HG03378 (cell line): ENCODE data around the gene ABHD17C.

Experiments used
- ATAC-seq: cut with Tn5 transposase; IDR thresholded peaks from one replicate; pipeline ENCODE4 v1.9.1; 2021; ENCODE audit warnings: mild to moderate bottlenecking, moderate library complexity; ENCODE audit not compliant: unreplicated experiment

ABHD17C gene

GRCh38 chr15:80689294-80689693 lies 5.8 kb upstream of the ABHD17C start:
- no peak for ATAC-seq

DNA sequence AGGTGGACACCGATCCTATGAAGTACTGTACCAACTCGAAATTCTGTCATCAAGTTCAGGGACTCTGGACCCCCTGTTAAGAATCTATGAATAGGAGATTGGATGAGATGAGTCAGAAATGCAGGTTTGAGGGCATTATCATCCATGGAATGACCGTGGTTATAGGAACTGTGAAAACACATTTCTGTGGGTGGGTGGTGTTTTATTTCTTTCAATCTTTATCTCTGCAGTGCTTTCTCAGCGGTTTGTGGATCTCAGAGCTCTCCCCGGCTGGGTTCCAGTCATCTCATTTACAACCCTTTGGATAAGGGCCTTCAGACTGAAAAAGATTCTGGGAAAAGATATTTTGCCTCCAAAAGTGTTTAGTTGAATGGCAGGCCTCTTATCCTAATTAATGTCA lies 5.4 kb upstream of the ABHD17C start:
- no peak for ATAC-seq

DNA sequence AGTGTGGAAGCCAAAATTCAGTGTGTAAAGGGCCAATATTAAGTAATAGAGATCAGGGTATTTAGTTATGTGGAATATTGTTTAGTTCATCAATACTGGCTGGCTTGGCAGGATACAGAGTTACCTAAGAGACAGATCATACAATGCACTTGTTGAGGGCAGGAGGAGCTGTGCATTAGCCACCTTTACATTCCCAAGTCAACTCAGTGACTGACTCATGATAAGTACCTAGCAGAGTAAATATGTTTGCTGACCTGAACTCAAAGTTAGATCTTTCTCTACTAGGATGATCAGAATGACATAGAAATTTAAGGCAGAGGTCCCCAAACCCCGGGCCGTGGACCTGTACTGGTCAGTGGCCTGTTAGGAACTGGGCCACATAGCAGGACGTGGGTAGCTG lies 3.5 kb upstream of the ABHD17C start:
- ATAC-seq: no peak

- no peak for ATAC-seq
Observed at GRCh38 chr15:80693682-80694610, 1.2 kb upstream of the ABHD17C start.

GRCh38 chr15:80694611-80695098 lies 455 bp upstream of the ABHD17C start:
- ATAC-seq: no peak

DNA sequence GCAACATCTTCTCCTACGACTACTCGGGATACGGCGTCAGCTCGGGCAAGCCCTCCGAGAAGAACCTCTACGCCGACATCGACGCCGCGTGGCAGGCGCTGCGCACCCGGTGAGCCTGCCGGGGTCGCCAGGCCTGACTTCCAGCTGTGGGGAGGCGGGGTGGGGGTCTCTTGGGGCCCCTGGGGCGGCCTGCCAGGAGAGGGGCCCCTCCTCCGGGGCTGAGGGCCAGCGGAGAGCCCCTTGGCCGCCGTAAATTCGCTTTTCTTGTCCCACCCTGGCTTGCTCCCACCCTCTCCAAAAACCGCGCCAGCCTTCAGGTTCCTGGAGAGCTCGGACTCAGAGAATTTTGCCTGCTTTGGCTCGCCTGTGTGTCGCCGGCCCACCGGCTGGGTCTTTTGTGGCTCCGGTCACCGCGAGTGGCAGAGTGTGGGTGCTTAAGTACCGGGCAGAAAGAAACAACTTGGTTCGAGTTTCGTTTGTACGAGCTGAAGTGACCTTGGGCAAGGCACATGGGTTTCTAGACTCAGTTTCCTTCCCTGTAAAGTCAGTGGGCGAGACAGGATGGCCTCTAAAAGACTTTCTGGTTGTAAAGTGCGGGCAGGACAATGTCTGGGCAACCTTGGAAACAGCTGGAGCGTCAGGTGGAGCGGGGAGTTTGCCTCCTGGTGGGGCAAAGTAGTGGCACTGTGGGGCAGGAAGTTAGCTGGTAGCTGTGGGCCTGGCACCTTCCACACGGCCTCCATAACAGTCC lies 976 bp downstream of the ABHD17C start:
- no peak for ATAC-seq

DNA sequence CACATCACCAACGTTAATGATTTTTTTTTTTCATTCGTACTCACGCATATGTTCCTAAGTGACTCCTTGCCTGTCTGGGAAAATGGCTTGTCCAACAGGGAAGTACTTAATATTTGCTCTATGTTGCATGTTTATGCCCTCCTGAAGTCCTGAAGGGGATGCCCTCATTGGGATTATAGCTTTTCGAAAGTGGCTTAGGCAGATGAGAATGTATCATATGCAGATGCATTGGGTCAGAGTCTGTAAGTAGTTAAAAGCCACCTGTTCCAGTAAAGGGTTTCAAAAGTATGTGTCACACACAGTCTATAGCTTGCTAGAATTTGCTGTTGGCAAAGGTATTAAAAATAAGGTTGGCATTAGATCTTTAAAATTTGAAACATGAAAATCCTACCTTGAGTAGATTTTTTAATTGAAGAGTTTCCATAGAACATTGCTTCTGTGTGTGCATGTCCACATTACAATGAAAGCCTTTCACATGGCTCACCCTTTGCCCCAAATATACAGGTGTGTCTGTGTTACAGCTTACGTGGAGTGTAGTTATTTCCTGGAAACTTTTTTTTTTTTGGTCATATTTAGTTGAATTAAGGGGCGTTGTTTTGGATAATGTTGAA lies 2.1 kb downstream of the ABHD17C start:
- ATAC-seq: no peak

GRCh38 chr15:80698676-80699075 lies 3.6 kb downstream of the ABHD17C start:
- ATAC-seq: no peak

- no peak for ATAC-seq
Observed at GRCh38 chr15:80699981-80700380, 4.9 kb downstream of the ABHD17C start.

DNA sequence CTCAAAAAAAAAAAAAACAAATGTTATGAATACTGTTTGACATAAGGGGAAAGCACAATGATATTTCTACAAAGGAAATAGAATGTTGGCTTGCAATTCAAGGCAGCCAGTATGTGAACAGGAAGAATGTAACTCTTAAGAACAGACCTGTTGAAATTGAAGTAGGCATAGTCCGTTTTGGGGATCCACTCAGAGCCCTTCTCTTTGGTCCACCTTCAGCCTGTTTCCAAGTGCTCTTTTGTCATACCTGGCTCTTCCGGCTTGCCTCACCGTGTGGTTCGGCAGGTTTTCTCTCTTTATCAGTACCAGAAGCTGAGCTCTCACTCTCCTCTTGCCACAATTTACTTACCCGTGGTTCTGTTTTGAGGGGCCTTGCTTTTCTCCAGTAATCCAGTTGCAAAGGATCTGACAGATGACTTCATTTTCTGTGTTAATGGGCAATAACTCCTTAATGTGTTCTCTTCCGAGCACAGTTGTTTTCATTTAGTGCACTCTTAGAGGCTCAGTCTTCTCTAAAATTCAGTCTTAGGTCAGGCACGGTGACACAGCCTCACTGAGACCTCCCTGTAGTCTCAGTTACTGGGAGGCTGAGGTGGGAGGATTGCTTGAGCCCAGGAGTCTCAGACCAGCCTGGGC lies 6.7 kb downstream of the ABHD17C start:
- ATAC-seq: no peak

DNA sequence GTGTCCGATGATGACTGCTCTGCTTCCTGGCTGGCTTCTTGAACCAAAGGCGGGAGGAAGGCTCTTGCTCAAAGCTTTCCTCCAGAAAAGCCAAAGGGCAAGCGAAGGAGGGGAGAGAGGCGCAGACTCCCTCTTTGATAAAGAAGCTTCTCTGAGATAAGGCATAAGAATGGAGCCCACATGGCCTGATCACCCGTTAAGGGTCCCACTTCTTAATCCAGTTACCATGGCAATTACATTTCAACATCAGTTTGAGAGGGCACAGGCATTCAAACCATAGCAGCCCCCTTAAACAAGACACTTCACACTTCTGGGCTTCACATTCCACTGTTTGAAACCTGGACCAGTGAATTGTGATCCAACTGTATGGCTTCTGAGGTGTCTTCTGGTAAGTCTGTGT lies 8.0 kb downstream of the ABHD17C start:
- ATAC-seq: no peak

DNA sequence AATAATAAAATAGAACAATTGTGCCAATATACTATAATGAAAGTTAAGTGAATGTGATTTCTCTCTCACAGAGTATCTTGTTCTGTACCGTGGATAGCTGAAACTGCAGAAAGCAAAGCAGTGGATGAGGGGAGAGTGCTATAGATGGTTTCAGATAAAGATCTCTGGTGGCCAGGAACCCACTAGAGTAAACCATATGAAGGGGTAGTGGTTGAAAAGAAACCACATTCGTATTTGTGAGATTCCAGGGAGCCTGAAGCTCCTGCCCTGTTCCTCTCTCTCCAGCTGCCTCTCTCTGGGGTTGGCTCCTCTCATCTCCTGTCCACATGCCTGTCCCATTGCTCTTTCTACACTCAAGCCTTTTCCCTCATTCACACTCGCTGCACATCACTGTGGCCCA lies 8.9 kb downstream of the ABHD17C start:
- no peak for ATAC-seq

DNA sequence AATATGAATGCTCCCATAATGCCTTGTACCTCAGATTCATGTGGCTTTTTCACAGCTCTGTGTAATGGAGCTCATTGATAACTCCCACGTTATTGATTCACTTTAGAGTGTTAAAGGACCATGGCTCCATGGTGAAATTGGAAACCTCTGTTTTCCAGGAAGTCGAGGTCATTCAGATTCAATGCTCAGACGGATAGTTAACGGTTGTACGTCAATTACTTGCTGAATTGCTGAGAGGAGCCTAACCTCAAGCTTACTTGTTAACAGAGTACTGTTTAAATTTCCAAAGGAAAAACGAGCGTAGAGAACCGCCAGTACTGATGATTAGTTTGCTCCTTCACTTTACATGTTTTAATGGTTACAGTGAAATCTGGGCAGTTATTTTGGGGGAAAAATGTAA lies 11.1 kb downstream of the ABHD17C start:
- ATAC-seq: no peak

GRCh38 chr15:80709542-80709941 lies 14.4 kb downstream of the ABHD17C start:
- ATAC-seq: no peak

DNA sequence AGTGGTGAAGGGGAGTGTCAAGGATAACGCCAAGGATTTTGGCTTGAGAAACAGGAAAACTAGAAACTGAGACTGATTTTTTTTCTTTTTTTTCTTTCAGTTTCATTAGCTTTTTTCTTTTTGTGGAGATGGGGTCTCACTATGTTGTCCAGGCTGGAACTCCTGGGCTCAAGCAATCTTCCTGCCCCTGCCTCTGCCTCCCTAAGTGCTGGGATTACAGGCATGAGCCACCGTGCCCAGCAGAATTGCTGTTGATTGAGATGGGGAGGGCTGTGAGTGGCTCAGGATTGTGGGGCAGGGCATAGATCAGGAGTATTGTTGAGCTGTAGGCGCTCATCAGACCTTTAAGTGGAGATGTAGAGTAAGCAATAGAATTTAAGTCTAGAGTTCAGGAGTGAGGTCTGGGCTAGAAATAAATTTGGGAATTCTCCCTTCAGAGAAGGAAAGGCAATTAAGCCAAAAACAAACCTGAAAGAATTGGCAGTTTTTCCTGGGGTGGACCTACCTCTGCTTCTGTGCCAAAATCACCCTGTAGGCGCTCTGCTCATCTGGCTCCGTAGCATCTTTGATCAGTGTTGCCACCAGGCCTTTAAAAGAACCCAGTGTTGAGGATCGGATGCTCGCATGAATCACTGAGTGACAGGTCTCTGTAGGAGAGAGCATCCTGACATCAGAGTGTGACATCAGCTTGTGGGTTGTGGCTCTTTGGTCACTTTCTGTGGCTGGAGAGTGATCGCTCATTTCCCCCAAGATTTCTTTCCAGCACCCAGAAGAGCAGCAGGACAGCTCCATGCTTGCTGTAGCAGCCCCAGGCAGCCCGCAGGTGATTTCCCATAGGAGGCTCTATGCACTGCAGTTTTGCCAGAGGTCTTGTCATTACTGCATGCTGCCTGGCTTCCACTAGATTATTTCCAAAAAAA lies 15.8 kb downstream of the ABHD17C start:
- ATAC-seq: no peak

DNA sequence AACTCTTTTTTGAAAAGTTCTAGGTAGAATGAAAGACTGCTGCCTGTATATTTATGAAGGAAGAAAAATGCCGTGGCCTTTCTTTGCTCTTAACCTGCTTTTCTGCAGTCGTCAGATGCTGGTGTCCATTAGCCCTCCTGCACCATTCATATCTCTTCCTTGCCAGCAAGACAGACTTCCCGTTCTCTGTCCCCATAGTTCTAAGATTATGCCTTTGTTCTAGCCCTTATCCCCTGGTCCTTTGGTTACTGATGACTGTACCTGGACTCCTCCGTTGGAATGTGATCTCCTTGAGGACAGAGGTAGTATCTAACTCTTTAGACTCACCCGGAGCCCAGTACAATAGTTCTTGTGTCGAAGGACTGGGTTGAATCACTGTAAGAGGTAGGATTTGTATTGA lies 16.8 kb downstream of the ABHD17C start:
- no peak for ATAC-seq

DNA sequence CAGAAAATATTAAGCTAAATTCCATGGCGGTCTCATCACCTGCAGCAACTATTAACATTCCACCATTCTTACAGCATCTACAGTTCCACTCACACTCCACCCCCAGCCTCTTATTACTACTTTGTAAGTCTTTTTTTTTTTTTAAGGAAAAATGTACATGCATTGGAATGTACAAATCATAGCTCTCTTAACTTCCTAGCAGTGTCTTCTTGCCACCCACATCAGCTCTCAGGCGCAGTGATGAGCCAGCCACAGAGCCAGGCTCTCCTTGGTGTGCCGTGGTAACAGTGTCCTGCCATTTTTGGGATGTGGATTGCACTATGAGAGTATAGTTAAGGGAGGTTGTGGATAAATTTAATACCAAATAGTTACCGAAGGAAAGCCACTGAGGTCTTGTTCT lies 17.8 kb downstream of the ABHD17C start:
- ATAC-seq: no peak

GRCh38 chr15:80721476-80721875 lies 26.4 kb downstream of the ABHD17C start:
- ATAC-seq: no peak

- no peak for ATAC-seq
Observed at GRCh38 chr15:80722811-80723210, 27.7 kb downstream of the ABHD17C start.

DNA sequence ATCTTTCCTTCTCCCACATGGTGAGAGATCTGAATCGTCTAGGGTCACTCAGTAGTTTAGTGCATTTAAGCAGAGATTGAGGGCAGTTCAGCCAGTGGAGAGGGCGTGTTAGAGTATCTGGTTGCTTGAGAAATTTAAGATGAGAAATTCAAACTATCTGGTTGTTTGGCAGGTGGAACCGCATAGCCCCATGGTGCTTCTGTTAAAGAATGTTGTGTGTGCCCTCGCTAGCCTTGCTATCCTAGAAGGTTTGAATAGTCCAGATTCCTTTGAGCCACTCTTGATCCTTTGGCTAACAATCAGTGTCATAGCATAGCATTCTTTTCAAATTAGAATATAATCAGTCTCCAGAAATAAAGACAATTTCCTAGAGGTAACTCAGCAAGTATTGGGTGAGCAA lies 32.1 kb downstream of the ABHD17C start:
- ATAC-seq: no peak
